Measurements from ENCODE around the gene MCU.

DNA sequence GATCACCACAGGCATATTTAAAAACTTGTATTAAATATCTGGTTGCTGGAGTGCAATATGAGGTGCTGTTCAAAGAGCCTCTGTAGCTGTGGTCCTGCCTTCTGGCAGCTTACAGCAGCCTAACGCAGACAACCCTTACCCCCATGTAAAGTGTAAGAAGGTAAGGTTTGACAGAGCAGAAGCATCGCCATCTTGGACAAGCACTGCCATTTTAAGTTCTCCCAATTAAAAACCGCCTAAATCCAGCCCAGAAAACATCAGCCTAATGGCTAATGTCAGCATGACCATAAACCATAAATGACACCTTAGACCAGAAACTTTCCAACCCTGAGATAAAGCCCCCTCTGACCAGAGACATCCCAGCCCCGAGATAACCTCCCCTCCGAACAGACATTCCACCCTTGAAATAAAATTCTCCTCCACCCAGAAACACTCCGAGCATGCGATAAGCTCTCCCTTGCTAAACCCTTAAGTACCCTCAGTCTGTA lies 196.3 kb downstream of the MCU start:
- TF ChIP-seq, protein P1, sequence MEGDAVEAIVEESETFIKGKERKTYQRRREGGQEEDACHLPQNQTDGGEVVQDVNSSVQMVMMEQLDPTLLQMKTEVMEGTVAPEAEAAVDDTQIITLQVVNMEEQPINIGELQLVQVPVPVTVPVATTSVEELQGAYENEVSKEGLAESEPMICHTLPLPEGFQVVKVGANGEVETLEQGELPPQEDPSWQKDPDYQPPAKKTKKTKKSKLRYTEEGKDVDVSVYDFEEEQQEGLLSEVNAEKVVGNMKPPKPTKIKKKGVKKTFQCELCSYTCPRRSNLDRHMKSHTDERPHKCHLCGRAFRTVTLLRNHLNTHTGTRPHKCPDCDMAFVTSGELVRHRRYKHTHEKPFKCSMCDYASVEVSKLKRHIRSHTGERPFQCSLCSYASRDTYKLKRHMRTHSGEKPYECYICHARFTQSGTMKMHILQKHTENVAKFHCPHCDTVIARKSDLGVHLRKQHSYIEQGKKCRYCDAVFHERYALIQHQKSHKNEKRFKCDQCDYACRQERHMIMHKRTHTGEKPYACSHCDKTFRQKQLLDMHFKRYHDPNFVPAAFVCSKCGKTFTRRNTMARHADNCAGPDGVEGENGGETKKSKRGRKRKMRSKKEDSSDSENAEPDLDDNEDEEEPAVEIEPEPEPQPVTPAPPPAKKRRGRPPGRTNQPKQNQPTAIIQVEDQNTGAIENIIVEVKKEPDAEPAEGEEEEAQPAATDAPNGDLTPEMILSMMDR (conservative IDR thresholded peaks at IDR 0.05; ENCODE audit: low read depth, low read length), result no peak
- no peak for TF ChIP-seq EZH2 (IDR thresholded peaks at IDR 0.05; ENCODE audit: borderline replicate concordance, low read depth, low read length, poor library complexity, severe bottlenecking)

Measured in A673 (cell line).